DND-41 (cell line): ENCODE results near the gene PRKCA.

Experiments used
- ATAC-seq: fragments of 200-7000 bp; cut with Tn5 transposase; 3 replicates; pipeline ENCODE4 v1.9.1; 2021; ENCODE audit warnings: low read depth; ENCODE audit not compliant: insufficient read depth
- DNase-seq: peaks from one replicate; pipeline ENCODE4 v3.0.0-alpha.2; 2020
- H2AFZ ChIP-seq: 2 replicates; pipeline ENCODE4 v1.6.0; 2012; ENCODE audit warnings: low read depth, low read length
- H3K27ac ChIP-seq: 2 replicates; pipeline ENCODE4 v1.5.1; 2012; ENCODE audit warnings: low read length, inconsistent platforms
- H3K27me3 ChIP-seq: fragments of 200-600 bp; sonication (generic); 2 replicates; pipeline ENCODE4 v1.6.0; 2012; ENCODE audit warnings: low read length, mild to moderate bottlenecking, inconsistent platforms; ENCODE audit not compliant: insufficient read depth, poor library complexity
- H3K36me3 ChIP-seq: 2 replicates; pipeline ENCODE4 v1.5.1; 2012; ENCODE audit warnings: low read length, inconsistent platforms; ENCODE audit not compliant: insufficient read depth
- H3K4me1 ChIP-seq: 2 replicates; pipeline ENCODE4 v1.5.1; 2012; ENCODE audit warnings: mild to moderate bottlenecking, low read length; ENCODE audit not compliant: insufficient read depth
- H3K4me2 ChIP-seq: 2 replicates; pipeline ENCODE4 v1.6.0; 2012; ENCODE audit warnings: mild to moderate bottlenecking, moderate library complexity, low read length, inconsistent platforms; ENCODE audit not compliant: insufficient read depth
- H3K4me3 ChIP-seq, 2 experiments: fragments of 200-600 bp in 1 of 2; shearing (Covaris generic) in 1 of 2; 2 replicates each; pipeline ENCODE4 v1.5.1; 2012 to 2016; ENCODE audit warnings: inconsistent platforms in 2 of 2, low read length in 2 of 2, mild to moderate bottlenecking in 2 of 2, low read depth in 1 of 2, moderate library complexity in 1 of 2
- H3K79me2 ChIP-seq: 2 replicates; pipeline ENCODE4 v1.6.0; 2012; ENCODE audit warnings: low read length, inconsistent platforms; ENCODE audit not compliant: insufficient read depth
- H3K9ac ChIP-seq: 2 replicates; pipeline ENCODE4 v1.6.0; 2012; ENCODE audit warnings: low read depth, mild to moderate bottlenecking, inconsistent platforms, low read length, moderate library complexity
- H3K9me3 ChIP-seq: 2 replicates; pipeline ENCODE4 v1.5.1; 2012; ENCODE audit warnings: low read length, moderate library complexity, mild to moderate bottlenecking, inconsistent platforms; ENCODE audit not compliant: insufficient read depth, severe bottlenecking
- H4K20me1 ChIP-seq: 2 replicates; pipeline ENCODE4 v1.6.0; 2012; ENCODE audit warnings: low read length; ENCODE audit not compliant: insufficient read depth
- EZH2 ChIP-seq: IDR thresholded peaks from 3 replicates; pipeline ENCODE4 v1.6.1; 2012; ENCODE audit warnings: borderline replicate concordance, low read depth, mild to moderate bottlenecking, moderate library complexity, low read length, inconsistent platforms; ENCODE audit not compliant: severe bottlenecking
- TF ChIP-seq, protein P1 (sequence below): IDR thresholded peaks from 2 replicates; pipeline ENCODE4 v1.5.1; 2012; ENCODE audit warnings: borderline replicate concordance, low read length, moderate library complexity, mild to moderate bottlenecking; ENCODE audit not compliant: poor library complexity, severe bottlenecking; ENCODE audit errors: extremely low read depth

PRKCA gene

GRCh38 chr17:66427134-66427533, 124.7 kb downstream of the PRKCA start:
- Histone ChIP-seq H3K79me2 (peaks cover 87% of the 10 kb centered on the region), H3K36me3 (no peaks in the 10 kb centered on the region), H3K27ac (no peak overlapping the region), H2AFZ (no peak overlapping the region), H3K4me1 (peaks cover 28% of the 10 kb centered on the region), H3K4me3 (no peak overlapping the region), H3K4me2 (no peak overlapping the region), H3K9me3 (no peaks in the 10 kb centered on the region), H3K9ac (no peak overlapping the region), H4K20me1 (peaks cover 2% of the 10 kb centered on the region; the same call in 1 of the 2 replicates), H3K27me3 (no peaks in the 10 kb centered on the region)
- TF ChIP-seq EZH2 = no peak
- TF ChIP-seq, protein P1, sequence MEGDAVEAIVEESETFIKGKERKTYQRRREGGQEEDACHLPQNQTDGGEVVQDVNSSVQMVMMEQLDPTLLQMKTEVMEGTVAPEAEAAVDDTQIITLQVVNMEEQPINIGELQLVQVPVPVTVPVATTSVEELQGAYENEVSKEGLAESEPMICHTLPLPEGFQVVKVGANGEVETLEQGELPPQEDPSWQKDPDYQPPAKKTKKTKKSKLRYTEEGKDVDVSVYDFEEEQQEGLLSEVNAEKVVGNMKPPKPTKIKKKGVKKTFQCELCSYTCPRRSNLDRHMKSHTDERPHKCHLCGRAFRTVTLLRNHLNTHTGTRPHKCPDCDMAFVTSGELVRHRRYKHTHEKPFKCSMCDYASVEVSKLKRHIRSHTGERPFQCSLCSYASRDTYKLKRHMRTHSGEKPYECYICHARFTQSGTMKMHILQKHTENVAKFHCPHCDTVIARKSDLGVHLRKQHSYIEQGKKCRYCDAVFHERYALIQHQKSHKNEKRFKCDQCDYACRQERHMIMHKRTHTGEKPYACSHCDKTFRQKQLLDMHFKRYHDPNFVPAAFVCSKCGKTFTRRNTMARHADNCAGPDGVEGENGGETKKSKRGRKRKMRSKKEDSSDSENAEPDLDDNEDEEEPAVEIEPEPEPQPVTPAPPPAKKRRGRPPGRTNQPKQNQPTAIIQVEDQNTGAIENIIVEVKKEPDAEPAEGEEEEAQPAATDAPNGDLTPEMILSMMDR = no peak
- DNase-seq = no peak
- no peak for ATAC-seq

GRCh38 chr17:66429680-66430079, 127.3 kb downstream of the PRKCA start:
- Histone ChIP-seq H3K4me1 (peaks cover 43% of the 10 kb centered on the region), H3K79me2 (peaks cover 97% of the 10 kb centered on the region), H3K4me2 (no peak overlapping the region), H2AFZ (no peak overlapping the region), H4K20me1 (peaks cover 2% of the 10 kb centered on the region; the same call in 1 of the 2 replicates), H3K36me3 (no peaks in the 10 kb centered on the region), H3K9me3 (no peaks in the 10 kb centered on the region), H3K4me3 (no peak overlapping the region), H3K27ac (no peak overlapping the region), H3K27me3 (no peaks in the 10 kb centered on the region), H3K9ac (no peak overlapping the region)
- ATAC-seq (no peak), DNase-seq (no peak)
- TF ChIP-seq, protein P1 = no peak
- no peak for TF ChIP-seq EZH2

GRCh38 chr17:66430846-66431795, 128.7 kb downstream of the PRKCA start:
- no peak for ATAC-seq
- Histone ChIP-seq H3K79me2 (peaks cover 97% of the 10 kb centered on the region), H3K27me3 (no peaks in the 10 kb centered on the region), H2AFZ (no peak overlapping the region), H3K4me2 (no peak overlapping the region), H3K36me3 (no peaks in the 10 kb centered on the region), H3K9me3 (no peaks in the 10 kb centered on the region), H3K4me3 (no peak overlapping the region), H3K9ac (no peak overlapping the region), H3K4me1 (peaks cover 45% of the 10 kb centered on the region), H4K20me1 (peaks cover 3% of the 10 kb centered on the region; the same call in 1 of the 2 replicates), H3K27ac (0 out of 2 replicates have a peak overlapping the region, but pooled peaks have one; percentile 10)
- DNase-seq = no peak
- TF ChIP-seq, protein P1 = no peak
- no peak for TF ChIP-seq EZH2
